Hepatocyte (in vitro differentiated cells): ENCODE results near the gene LHPP.

Source experiments
- EZH2 ChIP-seq: fragments of 200-600 bp; sonication (generic); IDR thresholded peaks from 2 replicates; pipeline ENCODE4 v1.6.1; 2016; ENCODE audit warnings: antibody characterized with exemption, mild to moderate bottlenecking, borderline replicate concordance
- EZH2phosphoT487 ChIP-seq: fragments of 200-600 bp; sonication (generic); IDR thresholded peaks from one replicate; pipeline ENCODE4 v1.6.1; 2018; ENCODE audit warnings: antibody characterized with exemption, mild to moderate bottlenecking, low read depth, moderate library complexity; ENCODE audit not compliant: unreplicated experiment, severe bottlenecking
- TF ChIP-seq, protein P1 (sequence below): fragments of 200-600 bp; sonication (generic); IDR thresholded peaks from 2 replicates; pipeline ENCODE4 v1.5.1; 2016; ENCODE audit warnings: antibody characterized with exemption, mild to moderate bottlenecking; ENCODE audit not compliant: poor library complexity

DNA sequence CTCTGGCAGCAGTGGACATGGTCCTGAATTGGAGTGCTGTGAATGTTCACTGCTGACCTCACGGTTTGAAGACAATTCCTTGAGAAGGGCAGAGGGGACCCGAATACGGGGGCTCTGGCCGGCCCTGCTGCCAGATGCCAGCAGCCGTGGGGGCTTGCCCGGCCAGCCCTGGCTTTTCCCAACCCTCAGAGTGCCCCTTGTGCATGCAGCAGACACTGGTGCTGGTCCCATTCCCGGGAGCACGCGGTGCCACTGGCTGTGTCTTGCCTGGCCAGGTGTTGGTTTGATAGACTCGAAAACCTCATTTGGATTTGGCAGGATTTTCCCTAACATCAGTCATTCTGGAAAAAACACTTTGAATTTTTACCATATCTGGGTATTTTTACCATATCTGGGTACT, 49.1 kb downstream of the LHPP start:
- TF ChIP-seq, protein P1, sequence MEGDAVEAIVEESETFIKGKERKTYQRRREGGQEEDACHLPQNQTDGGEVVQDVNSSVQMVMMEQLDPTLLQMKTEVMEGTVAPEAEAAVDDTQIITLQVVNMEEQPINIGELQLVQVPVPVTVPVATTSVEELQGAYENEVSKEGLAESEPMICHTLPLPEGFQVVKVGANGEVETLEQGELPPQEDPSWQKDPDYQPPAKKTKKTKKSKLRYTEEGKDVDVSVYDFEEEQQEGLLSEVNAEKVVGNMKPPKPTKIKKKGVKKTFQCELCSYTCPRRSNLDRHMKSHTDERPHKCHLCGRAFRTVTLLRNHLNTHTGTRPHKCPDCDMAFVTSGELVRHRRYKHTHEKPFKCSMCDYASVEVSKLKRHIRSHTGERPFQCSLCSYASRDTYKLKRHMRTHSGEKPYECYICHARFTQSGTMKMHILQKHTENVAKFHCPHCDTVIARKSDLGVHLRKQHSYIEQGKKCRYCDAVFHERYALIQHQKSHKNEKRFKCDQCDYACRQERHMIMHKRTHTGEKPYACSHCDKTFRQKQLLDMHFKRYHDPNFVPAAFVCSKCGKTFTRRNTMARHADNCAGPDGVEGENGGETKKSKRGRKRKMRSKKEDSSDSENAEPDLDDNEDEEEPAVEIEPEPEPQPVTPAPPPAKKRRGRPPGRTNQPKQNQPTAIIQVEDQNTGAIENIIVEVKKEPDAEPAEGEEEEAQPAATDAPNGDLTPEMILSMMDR = no peak
- TF ChIP-seq EZH2 (no peak), EZH2phosphoT487 (no peak)
